OCI-LY7 (cell line): Measurements from ENCODE around the gene WDR86. TPM values are rescaled to one million over a fixed set of nuclear protein-coding genes. Genes with fewer than 3 reads are reported as not detected.

ENCODE experiments used
- BruUV-seq: library from RNA; stranded (reverse); fragments of 400-500 nt; replicated peaks from 2 replicates; lab custom pipeline; 2021; lab: Mats Ljungman, UMichigan
- CTCF ChIA-PET: fragments of 300-600 bp; sonication (Branson Sonifier 250); formaldehyde crosslinking; loops from one replicate; lab custom pipeline; 2022; ENCODE audit warnings: antibody characterized with exemption; ENCODE audit not compliant: unreplicated experiment; lab: Charles Lee
- POLR2A ChIA-PET: fragments of 300-600 bp; sonication (Branson Sonifier 250); formaldehyde crosslinking; loops from one replicate; lab custom pipeline; 2022; ENCODE audit warnings: antibody characterized with exemption; lab: Charles Lee
- DNase-seq: peaks from one replicate; pipeline ENCODE4 v3.0.0-alpha.2; 2015; ENCODE audit warnings: low spot score
- H2AFZ ChIP-seq: fragments of 200-600 bp; sonication (generic), shearing (Covaris generic); 2 replicates; pipeline ENCODE4 v1.6.1; 2014; ENCODE audit warnings: mild to moderate bottlenecking, antibody characterized with exemption, low read length, moderate library complexity
- H3K27ac ChIP-seq: fragments of 200-600 bp; sonication (generic); 2 replicates; pipeline ENCODE4 v1.5.1; 2014; ENCODE audit warnings: mixed run types, low read depth, mild to moderate bottlenecking, moderate library complexity, low read length, inconsistent platforms; ENCODE audit not compliant: poor library complexity, severe bottlenecking
- H3K36me3 ChIP-seq: fragments of 200-600 bp; sonication (generic); 2 replicates; pipeline ENCODE4 v1.6.1; 2014; ENCODE audit warnings: mild to moderate bottlenecking, antibody characterized with exemption, low read length, moderate library complexity, mixed read lengths; ENCODE audit not compliant: insufficient read depth
- H3K4me1 ChIP-seq: fragments of 200-600 bp; sonication (generic); 2 replicates; pipeline ENCODE4 v1.5.1; 2014; ENCODE audit warnings: mild to moderate bottlenecking, low read length; ENCODE audit not compliant: insufficient read depth, poor library complexity, severe bottlenecking
- H3K4me2 ChIP-seq: fragments of 200-600 bp; sonication (generic); 2 replicates; pipeline ENCODE4 v1.6.1; 2014; ENCODE audit warnings: mild to moderate bottlenecking, low read length
- H3K4me3 ChIP-seq: fragments of 200-600 bp; sonication (generic); 2 replicates; pipeline ENCODE4 v1.5.1; 2014; ENCODE audit warnings: mild to moderate bottlenecking, low read depth, low read length; ENCODE audit not compliant: poor library complexity, severe bottlenecking
- H3K79me2 ChIP-seq: fragments of 200-600 bp; sonication (generic); 2 replicates; pipeline ENCODE4 v1.6.1; 2016; ENCODE audit warnings: low read depth, mild to moderate bottlenecking, low read length, moderate library complexity, mixed read lengths; ENCODE audit not compliant: insufficient read depth
- H3K9me2 ChIP-seq: fragments of 200-600 bp; sonication (generic); 2 replicates; pipeline ENCODE4 v1.6.1; 2016; ENCODE audit warnings: mild to moderate bottlenecking, low read length, mixed read lengths; ENCODE audit not compliant: insufficient read depth
- H3K9me3 ChIP-seq: fragments of 200-600 bp; sonication (generic); 2 replicates; pipeline ENCODE4 v1.6.1; 2014; ENCODE audit warnings: mild to moderate bottlenecking, mixed run types, low read length, mixed read lengths
- H4K20me1 ChIP-seq: fragments of 200-600 bp; sonication (generic); 2 replicates; pipeline ENCODE4 v1.6.1; 2014; ENCODE audit warnings: mild to moderate bottlenecking, antibody characterized with exemption, low read length, moderate library complexity, mixed read lengths; ENCODE audit not compliant: insufficient read depth
- CTCF ChIP-seq: fragments of 200-600 bp; sonication (generic); conservative IDR thresholded peaks from 2 replicates; pipeline ENCODE4 v1.5.1; 2014; ENCODE audit warnings: mild to moderate bottlenecking, antibody characterized with exemption, low read length, moderate library complexity, mixed read lengths
- EZH2phosphoT487 ChIP-seq: fragments of 200-600 bp; sonication (generic); IDR thresholded peaks from 2 replicates; pipeline ENCODE4 v1.6.1; 2018; ENCODE audit warnings: low read depth, borderline replicate concordance, mild to moderate bottlenecking, mixed run types, antibody characterized with exemption, low read length, moderate library complexity, mixed read lengths
- intact Hi-C: fragments of 100-400 bp; cut with micrococcal nuclease; formaldehyde crosslinking; loops from one replicate; pipeline ENCODE4 v1.10.0; 2022; ENCODE audit not compliant: unreplicated experiment
- total RNA-seq, 2 experiments: library from RNA; depleted of rRNA in 1 of 2; stranded (reverse); fragments of >200 nt in 1 of 2; shearing (Covaris generic) in 1 of 2; gene quantifications; 2 replicates each; pipeline ENCODE4 v1.2.3, GENCODE V29; 2014 to 2022

WDR86 gene
- total RNA-seq, 2 experiments from 2014 or later: 0.44 to 0.51 TPM

GRCh38 chr7:151408839-151409666, 785 bp downstream of the WDR86 start:
- intact Hi-C loops: no loop called here

GRCh38 chr7:151408498-151408838, 1.4 kb downstream of the WDR86 start:
- H4K20me1 ChIP-seq: no peaks in the 10 kb centered on the region
- no TSS peak for BruUV-seq
- no peak overlapping the region for H3K4me3 ChIP-seq
- TF ChIP-seq EZH2phosphoT487 (no peak), CTCF (no peak)
- intact Hi-C loops: no loop called here
- no peak overlapping the region for H3K27ac ChIP-seq
- no peaks in the 10 kb centered on the region for H3K79me2 ChIP-seq
- no peak overlapping the region for H3K4me2 ChIP-seq
- no peaks in the 10 kb centered on the region for H3K4me1 ChIP-seq
- H3K36me3 ChIP-seq: no peaks in the 10 kb centered on the region
- ChIA-PET CTCF (no interaction called here), POLR2A (no interaction called here)
- no peaks in the 10 kb centered on the region for H3K9me3 ChIP-seq
- H3K9me2 ChIP-seq: no peaks in the 10 kb centered on the region
- DNase-seq: no peak
- no peak overlapping the region for H2AFZ ChIP-seq

More at GRCh38 chr7:151408839-151409666, 785 bp downstream of the WDR86 start:
- no peak overlapping the region for H3K4me2 ChIP-seq
- H4K20me1 ChIP-seq: no peaks in the 10 kb centered on the region
- H3K4me1 ChIP-seq: no peaks in the 10 kb centered on the region
- CTCF ChIA-PET: no interaction called here
- POLR2A ChIA-PET: no interaction called here
- no peaks in the 10 kb centered on the region for H3K9me3 ChIP-seq
- BruUV-seq: no TSS peak
- no peak overlapping the region for H3K4me3 ChIP-seq
- H3K79me2 ChIP-seq: no peaks in the 10 kb centered on the region
- TF ChIP-seq EZH2phosphoT487: no peak
- TF ChIP-seq CTCF: no peak
- H2AFZ ChIP-seq: no peak overlapping the region
- H3K27ac ChIP-seq: no peak overlapping the region
- H3K36me3 ChIP-seq: no peaks in the 10 kb centered on the region
- H3K9me2 ChIP-seq: no peaks in the 10 kb centered on the region
- peak; percentile 36 for DNase-seq

GRCh38 chr7:151406886-151407583, 2.8 kb downstream of the WDR86 start:
- Histone ChIP-seq H3K4me2 (no peak overlapping the region), H3K9me2 (no peaks in the 10 kb centered on the region), H3K4me3 (no peak overlapping the region), H2AFZ (no peak overlapping the region), H3K27ac (no peak overlapping the region), H3K4me1 (no peaks in the 10 kb centered on the region), H3K79me2 (no peaks in the 10 kb centered on the region), H4K20me1 (no peaks in the 10 kb centered on the region), H3K36me3 (no peaks in the 10 kb centered on the region), H3K9me3 (no peaks in the 10 kb centered on the region)
- no TSS peak for BruUV-seq
- ChIA-PET CTCF (no interaction called here), POLR2A (no interaction called here)
- intact Hi-C loops: no loop called here
- TF ChIP-seq EZH2phosphoT487 (no peak), CTCF (no peak)
- DNase-seq: no peak
